CD14-positive monocyte (primary cell): Measurements from ENCODE around the gene SLC25A11. TPM values are rescaled to one million over a fixed set of nuclear protein-coding genes. Genes with fewer than 3 reads are reported as not detected.

ENCODE experiments used
- DNase-seq, 3 donors: peaks; one replicate each; pipeline ENCODE4 v3.0.0-alpha.2; 2011 to 2022
- H2AFZ ChIP-seq: 2 replicates; pipeline ENCODE4 v1.6.0; 2012; ENCODE audit warnings: mild to moderate bottlenecking, low read depth, low read length, inconsistent platforms; ENCODE audit not compliant: insufficient read depth, poor library complexity, severe bottlenecking
- H3K27ac ChIP-seq, 2 donors: 1 replicate in 1 of 2; 2 replicates in 1 of 2; pipeline ENCODE4 v1.5.1; 2012 to 2013; ENCODE audit warnings: low read length in 2 of 2, control low read depth in 1 of 2, inconsistent platforms in 1 of 2, low read depth in 1 of 2, mild to moderate bottlenecking in 1 of 2
- H3K27me3 ChIP-seq, 2 donors: one replicate each; pipeline versions ENCODE4 v1.6.0 to v1.6.1; 2011 to 2013; ENCODE audit warnings: low read length in 2 of 2; ENCODE audit not compliant: control insufficient read depth in 2 of 2, insufficient read depth in 2 of 2
- H3K36me3 ChIP-seq, 2 donors: replicated peaks in 1 of 2; 1 replicate in 1 of 2; 2 replicates in 1 of 2; pipeline versions ENCODE4 v1.5.1 to v1.6.1; 2012 to 2013; ENCODE audit warnings: low read length in 2 of 2, control low read depth in 1 of 2, inconsistent platforms in 1 of 2, mild to moderate bottlenecking in 1 of 2; ENCODE audit not compliant: insufficient read depth in 2 of 2, control insufficient read depth in 1 of 2
- H3K4me1 ChIP-seq, 2 donors: 1 replicate in 1 of 2; 2 replicates in 1 of 2; pipeline versions ENCODE4 v1.5.1 to v1.6.1; 2012 to 2013; ENCODE audit warnings: low read length in 2 of 2, control low read depth in 1 of 2, inconsistent platforms in 1 of 2, mild to moderate bottlenecking in 1 of 2, moderate library complexity in 1 of 2; ENCODE audit not compliant: insufficient read depth in 2 of 2, control insufficient read depth in 1 of 2
- H3K4me2 ChIP-seq: replicated peaks from 2 replicates; pipeline ENCODE3; 2012; ENCODE audit warnings: low read length, moderate library complexity, mild to moderate bottlenecking; ENCODE audit not compliant: poor library complexity, severe bottlenecking; ENCODE audit errors: extremely low read depth
- H3K4me3 ChIP-seq, 3 experiments: fragments of 200-600 bp in 1 of 3; sonication (generic) in 1 of 3; replicated peaks in 1 of 3; 1 replicate in 2 of 3; 2 replicates in 1 of 3; pipeline ENCODE4 v1.5.1; 2011 to 2013; ENCODE audit warnings: low read length in 3 of 3, mild to moderate bottlenecking in 3 of 3, control low read depth in 2 of 3, low read depth in 2 of 3, inconsistent platforms in 1 of 3, moderate library complexity in 1 of 3
- H3K79me2 ChIP-seq: 2 replicates; pipeline ENCODE4 v1.6.0; 2012; ENCODE audit warnings: mild to moderate bottlenecking, control low read depth, inconsistent platforms, low read length, moderate library complexity; ENCODE audit not compliant: insufficient read depth
- H3K9ac ChIP-seq: 2 replicates; pipeline ENCODE4 v1.6.0; 2017; ENCODE audit warnings: low read length, mild to moderate bottlenecking; ENCODE audit not compliant: insufficient read depth, poor library complexity, severe bottlenecking
- H3K9me3 ChIP-seq, 2 donors: replicated peaks in 1 of 2; 1 replicate in 1 of 2; 2 replicates in 1 of 2; pipeline versions ENCODE4 v1.5.1 to v1.6.1; 2012 to 2013; ENCODE audit warnings: low read length in 2 of 2, control low read depth in 1 of 2; ENCODE audit not compliant: control insufficient read depth in 1 of 2, insufficient read depth in 1 of 2
- H4K20me1 ChIP-seq: 2 replicates; pipeline ENCODE4 v1.6.0; 2012; ENCODE audit warnings: mild to moderate bottlenecking, low read length, control low read depth, moderate library complexity; ENCODE audit not compliant: insufficient read depth
- H3K27ac Mint-ChIP-seq, 7 donors: one replicate each; pipeline ENCODE4 v1.8.0; 2020; ENCODE audit warnings: mild to moderate bottlenecking in 7 of 7, mixed read lengths in 7 of 7, moderate library complexity in 6 of 7, inconsistent platforms in 2 of 7
- H3K27me3 Mint-ChIP-seq, 3 donors: one replicate each; pipeline ENCODE4 v1.8.0; 2021 to 2022; ENCODE audit warnings: low read depth in 3 of 3, mild to moderate bottlenecking in 3 of 3, mixed read lengths in 3 of 3, moderate library complexity in 3 of 3, inconsistent platforms in 1 of 3
- H3K36me3 Mint-ChIP-seq, 2 donors: one replicate each; pipeline ENCODE4 v1.8.0; 2020; ENCODE audit warnings: mixed read lengths in 2 of 2, inconsistent platforms in 1 of 2, mild to moderate bottlenecking in 1 of 2
- H3K4me1 Mint-ChIP-seq: one replicate; pipeline ENCODE4 v1.8.0; 2020; ENCODE audit warnings: mild to moderate bottlenecking, mixed read lengths
- H3K4me3 Mint-ChIP-seq, 2 donors: one replicate each; pipeline ENCODE4 v1.8.0; 2020; ENCODE audit warnings: mild to moderate bottlenecking in 2 of 2, mixed read lengths in 2 of 2, moderate library complexity in 1 of 2
- H3K9me3 Mint-ChIP-seq, 7 donors: one replicate each; pipeline ENCODE4 v1.8.0; 2020 to 2022; ENCODE audit warnings: mixed read lengths in 7 of 7, mild to moderate bottlenecking in 6 of 7, moderate library complexity in 6 of 7, inconsistent platforms in 2 of 7
- WGBS: methylation state at CpG from one replicate; pipeline ENCODE4 v1.1.5; 2013; ENCODE audit warnings: missing lambda C conversion rate; ENCODE audit not compliant: insufficient coverage; 5-methylcytosine and 5-hydroxymethylcytosine counted together
- intact Hi-C, 2 donors: fragments of 100-400 bp; cut with micrococcal nuclease; formaldehyde crosslinking; loops; one replicate each; pipeline versions ENCODE4 v1.15.0 to v1.15.1; 2023
- polyA plus RNA-seq, 3 donors: library from polyadenylated mRNA; depleted of rRNA in 1 of 3; unstranded in 2 of 3; stranded (reverse) in 1 of 3; fragments of 300-500 nt in 2 of 3; fragments of >200 nt in 1 of 3; fragmentation: Illumina TruSeq in 2 of 3; gene quantifications; 1 replicate in 2 of 3; 2 replicates in 1 of 3; pipeline ENCODE4 v1.2.3, GENCODE V29; 2012 to 2021
- TF ChIP-seq, protein P1 (sequence below): fragments of 200-600 bp; IDR thresholded peaks from one replicate; pipeline ENCODE4 v1.8.0; 2022; ENCODE audit warnings: antibody characterized with exemption, mild to moderate bottlenecking

SLC25A11 gene
- polyA plus RNA-seq, 3 donors: 65.2 to 138 (median 111) TPM

DNA sequence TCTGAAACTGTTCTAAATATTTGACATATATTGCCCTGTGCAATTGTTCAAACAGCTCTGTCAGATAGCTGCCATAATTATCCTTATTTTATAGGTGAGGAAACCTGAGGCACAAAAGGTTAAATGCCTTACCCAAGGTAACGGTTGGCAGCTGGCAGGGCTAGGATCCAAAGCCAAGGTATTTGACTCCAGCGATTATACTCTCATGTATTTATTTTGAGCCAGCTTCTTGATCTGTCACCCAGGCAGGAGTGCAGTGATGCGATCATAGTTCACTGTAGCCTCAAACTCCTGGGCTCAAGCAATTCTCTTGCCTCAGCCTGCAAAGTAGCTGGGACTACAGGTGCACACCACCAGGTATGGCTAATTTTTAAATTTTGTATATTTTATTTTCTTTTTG is 18.3 kb upstream of the SLC25A11 start:
- H3K4me1 Mint-ChIP-seq: peaks cover 7% of the 10 kb centered on the region
- no peak overlapping the region for H3K27ac ChIP-seq
- no peaks in the 10 kb centered on the region for H3K9me3 Mint-ChIP-seq
- H4K20me1 ChIP-seq: no peaks in the 10 kb centered on the region
- intact Hi-C loops: no loop called here
- TF ChIP-seq, protein P1, sequence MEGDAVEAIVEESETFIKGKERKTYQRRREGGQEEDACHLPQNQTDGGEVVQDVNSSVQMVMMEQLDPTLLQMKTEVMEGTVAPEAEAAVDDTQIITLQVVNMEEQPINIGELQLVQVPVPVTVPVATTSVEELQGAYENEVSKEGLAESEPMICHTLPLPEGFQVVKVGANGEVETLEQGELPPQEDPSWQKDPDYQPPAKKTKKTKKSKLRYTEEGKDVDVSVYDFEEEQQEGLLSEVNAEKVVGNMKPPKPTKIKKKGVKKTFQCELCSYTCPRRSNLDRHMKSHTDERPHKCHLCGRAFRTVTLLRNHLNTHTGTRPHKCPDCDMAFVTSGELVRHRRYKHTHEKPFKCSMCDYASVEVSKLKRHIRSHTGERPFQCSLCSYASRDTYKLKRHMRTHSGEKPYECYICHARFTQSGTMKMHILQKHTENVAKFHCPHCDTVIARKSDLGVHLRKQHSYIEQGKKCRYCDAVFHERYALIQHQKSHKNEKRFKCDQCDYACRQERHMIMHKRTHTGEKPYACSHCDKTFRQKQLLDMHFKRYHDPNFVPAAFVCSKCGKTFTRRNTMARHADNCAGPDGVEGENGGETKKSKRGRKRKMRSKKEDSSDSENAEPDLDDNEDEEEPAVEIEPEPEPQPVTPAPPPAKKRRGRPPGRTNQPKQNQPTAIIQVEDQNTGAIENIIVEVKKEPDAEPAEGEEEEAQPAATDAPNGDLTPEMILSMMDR: no peak
- H3K9ac ChIP-seq: no peak overlapping the region
- no peak overlapping the region for H3K4me2 ChIP-seq
- DNase-seq: no peak
- no peaks in the 10 kb centered on the region for H3K27me3 Mint-ChIP-seq
- no peaks in the 10 kb centered on the region for H3K9me3 ChIP-seq
- WGBS: 97% methylated on average over 3 of the region's 3 CpGs
- no peak overlapping the region for H3K4me3 Mint-ChIP-seq
- H3K36me3 Mint-ChIP-seq: peaks cover 26 to 45% of the 10 kb centered on the region in 2 donors
- no peak overlapping the region for H3K27ac Mint-ChIP-seq
- no peak overlapping the region for H3K4me3 ChIP-seq
- peaks cover 0 to under 1% of the 10 kb centered on the region in 2 donors for H3K4me1 ChIP-seq
- no peaks in the 10 kb centered on the region for H3K27me3 ChIP-seq
- H2AFZ ChIP-seq: no peak overlapping the region
- H3K79me2 ChIP-seq: no peaks in the 10 kb centered on the region
- H3K36me3 ChIP-seq: peaks cover 18 to 21% of the 10 kb centered on the region in 2 donors

DNA sequence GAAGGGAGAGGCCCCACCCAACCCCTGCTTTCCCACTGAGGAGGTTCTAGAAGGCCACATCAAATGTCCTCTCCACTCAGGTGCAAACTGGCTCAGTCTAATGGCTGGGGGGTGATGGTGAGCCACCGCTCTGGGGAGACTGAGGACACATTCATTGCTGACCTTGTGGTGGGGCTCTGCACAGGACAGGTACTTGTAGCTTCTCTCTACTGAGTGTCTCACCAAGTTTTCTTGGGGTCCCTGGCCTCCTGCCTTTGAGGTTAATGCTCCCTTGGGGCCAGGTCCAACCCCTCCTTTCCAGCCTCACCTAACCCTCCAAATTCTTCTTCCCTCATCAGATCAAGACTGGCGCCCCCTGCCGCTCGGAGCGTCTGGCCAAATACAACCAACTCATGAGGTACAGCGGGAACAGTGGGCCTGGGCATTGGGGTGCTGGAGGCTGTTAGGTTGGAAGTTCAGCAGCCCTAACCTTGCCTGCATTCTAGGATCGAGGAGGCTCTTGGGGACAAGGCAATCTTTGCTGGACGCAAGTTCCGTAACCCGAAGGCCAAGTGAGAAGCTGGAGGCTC is 16.7 kb upstream of the SLC25A11 start:
- Histone ChIP-seq H3K4me2 (no peak overlapping the region), H2AFZ (no peak overlapping the region), H3K36me3 (peaks cover 18 to 21% of the 10 kb centered on the region in 2 donors), H4K20me1 (no peaks in the 10 kb centered on the region), H3K4me1 (peaks cover 0 to under 1% of the 10 kb centered on the region in 2 donors), H3K27ac (no peak overlapping the region), H3K27me3 (no peaks in the 10 kb centered on the region), H3K9me3 (no peaks in the 10 kb centered on the region), H3K79me2 (no peaks in the 10 kb centered on the region), H3K9ac (no peak overlapping the region), H3K4me3 (no peak overlapping the region)
- Mint-ChIP-seq H3K4me3 (no peak overlapping the region), H3K27ac (no peak overlapping the region), H3K4me1 (peaks cover 5% of the 10 kb centered on the region), H3K27me3 (no peaks in the 10 kb centered on the region), H3K36me3 (peaks cover 25 to 42% of the 10 kb centered on the region in 2 donors), H3K9me3 (no peaks in the 10 kb centered on the region)
- intact Hi-C loops: no loop called here
- TF ChIP-seq, protein P1: peak; percentile 34
- 94% methylated on average over 7 of the region's 10 CpGs for WGBS
- DNase-seq: peak in 2 of 3 donors; percentile 33 to 43
